Stimulated activated CD4-positive, alpha-beta T cell treated with anti-CD3 and anti-CD28 coated beads, Interleukin-2, amount 100 ng/mL, for 24 hours (primary cell): ENCODE results near the gene FKBP15.
"Not testable (repeated sequence)": the region's sequence is repeated elsewhere in the genome, so short reads cannot be mapped to it uniquely, and the experiment has no call there.

Experiments
- DNase-seq, 2 donors: peaks; one replicate each; pipeline ENCODE4 v3.0.0-alpha.2; 2020

FKBP15 gene

GRCh38 chr9:113176803-113177202, 44.3 kb downstream of the FKBP15 start:
- DNase-seq, result no peak

- DNase-seq, result no peak
These were observed 47.7 kb downstream of the FKBP15 start for GRCh38 chr9:113173341-113173740.

- DNase-seq, result no peak
These were observed 52.3 kb downstream of the FKBP15 start for GRCh38 chr9:113168809-113169208.

- DNase-seq, result no peak
These were observed 55.0 kb downstream of the FKBP15 start for GRCh38 chr9:113166039-113166438.

GRCh38 chr9:113164536-113165300, 56.4 kb downstream of the FKBP15 start:
- no peak for DNase-seq

- no peak for DNase-seq
These were observed 58.1 kb downstream of the FKBP15 start for GRCh38 chr9:113163001-113163400.

GRCh38 chr9:113160571-113160970, 60.5 kb downstream of the FKBP15 start:
- no peak for DNase-seq

GRCh38 chr9:113158446-113158845, 62.6 kb downstream of the FKBP15 start:
- DNase-seq, result no peak

- no peak for DNase-seq
These were observed 64.2 kb downstream of the FKBP15 start for GRCh38 chr9:113156880-113157279.

- DNase-seq, result peak; percentile 30 to 35
These were observed 65.0 kb downstream of the FKBP15 start for GRCh38 chr9:113155911-113156588.

GRCh38 chr9:113154946-113155345, 66.1 kb downstream of the FKBP15 start:
- no peak for DNase-seq

GRCh38 chr9:113154471-113154870, 66.6 kb downstream of the FKBP15 start:
- no peak for DNase-seq

GRCh38 chr9:113153599-113153998, 67.5 kb downstream of the FKBP15 start:
- no peak for DNase-seq

GRCh38 chr9:113152699-113153098, 68.4 kb downstream of the FKBP15 start:
- DNase-seq, result no peak

- no peak for DNase-seq
These were observed 69.1 kb downstream of the FKBP15 start for GRCh38 chr9:113151696-113152630.

GRCh38 chr9:113150670-113151611, 70.1 kb downstream of the FKBP15 start, which contains the start of gene SLC31A2:
SLC31A2 (plus strand) TSS chr9:113151007; CDS start chr9:113151075, 68 bp downstream.
- peak; percentile 91 to 93 for DNase-seq

GRCh38 chr9:113149561-113149960, 71.5 kb downstream of the FKBP15 start:
- not testable (repeated sequence) for DNase-seq

GRCh38 chr9:113148781-113149510, 72.1 kb downstream of the FKBP15 start:
- DNase-seq, result no peak

GRCh38 chr9:113148372-113148705, 72.7 kb downstream of the FKBP15 start:
- no peak for DNase-seq

GRCh38 chr9:113143432-113144227, 77.4 kb downstream of the FKBP15 start:
- DNase-seq, result no peak
